ENCODE data around the gene FZD8.

DNA sequence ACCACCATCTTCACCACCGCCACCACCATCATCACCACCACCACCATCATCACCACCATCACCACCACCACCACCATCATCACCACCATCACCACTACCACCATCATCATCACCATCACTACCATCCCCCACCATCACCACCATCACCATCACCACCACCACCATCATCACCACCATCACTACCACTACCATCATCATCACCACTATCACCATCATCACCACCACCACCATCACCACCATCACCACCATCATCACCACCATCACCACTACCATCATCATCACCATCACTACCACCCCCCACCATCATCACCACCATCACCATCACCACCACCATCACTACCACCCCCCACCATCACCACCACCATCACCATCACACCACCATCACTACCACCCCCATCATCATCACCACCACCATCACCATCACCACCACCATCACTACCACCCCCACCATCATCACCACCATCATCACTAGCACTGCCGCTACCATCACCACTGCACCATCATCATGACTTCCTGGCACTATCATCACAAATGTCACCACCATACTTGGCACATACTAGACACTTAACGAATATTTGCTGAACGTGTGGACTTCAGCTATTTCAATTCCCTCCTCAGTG, 25.3 kb upstream of the FZD8 start:
- TF ChIP-seq POLR2AphosphoS5 (IDR thresholded peaks at IDR 0.05), result no peak
- TF ChIP-seq, protein P1, sequence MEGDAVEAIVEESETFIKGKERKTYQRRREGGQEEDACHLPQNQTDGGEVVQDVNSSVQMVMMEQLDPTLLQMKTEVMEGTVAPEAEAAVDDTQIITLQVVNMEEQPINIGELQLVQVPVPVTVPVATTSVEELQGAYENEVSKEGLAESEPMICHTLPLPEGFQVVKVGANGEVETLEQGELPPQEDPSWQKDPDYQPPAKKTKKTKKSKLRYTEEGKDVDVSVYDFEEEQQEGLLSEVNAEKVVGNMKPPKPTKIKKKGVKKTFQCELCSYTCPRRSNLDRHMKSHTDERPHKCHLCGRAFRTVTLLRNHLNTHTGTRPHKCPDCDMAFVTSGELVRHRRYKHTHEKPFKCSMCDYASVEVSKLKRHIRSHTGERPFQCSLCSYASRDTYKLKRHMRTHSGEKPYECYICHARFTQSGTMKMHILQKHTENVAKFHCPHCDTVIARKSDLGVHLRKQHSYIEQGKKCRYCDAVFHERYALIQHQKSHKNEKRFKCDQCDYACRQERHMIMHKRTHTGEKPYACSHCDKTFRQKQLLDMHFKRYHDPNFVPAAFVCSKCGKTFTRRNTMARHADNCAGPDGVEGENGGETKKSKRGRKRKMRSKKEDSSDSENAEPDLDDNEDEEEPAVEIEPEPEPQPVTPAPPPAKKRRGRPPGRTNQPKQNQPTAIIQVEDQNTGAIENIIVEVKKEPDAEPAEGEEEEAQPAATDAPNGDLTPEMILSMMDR (IDR thresholded peaks at IDR 0.05), result no peak
